Esophagus muscularis mucosa (tissue), 4 donors: ENCODE measurements around the gene RER1. TPM values are rescaled to one million over a fixed set of nuclear protein-coding genes. Genes with fewer than 3 reads are reported as not detected.

Source experiments
- DNase-seq: peaks from one replicate; pipeline ENCODE4 v3.0.0-alpha.2; 2017; ENCODE audit errors: extremely low spot score
- H3K27ac ChIP-seq, 4 donors: fragments of 200-600 bp; sonication (generic); replicated peaks in 1 of 4; 1 replicate in 3 of 4; 2 replicates in 1 of 4; pipeline ENCODE4 v1.5.1; 2016 to 2019; ENCODE audit warnings: mild to moderate bottlenecking in 1 of 4
- H3K27me3 ChIP-seq, 4 donors: fragments of 200-600 bp; sonication (generic); one replicate each; pipeline versions ENCODE4 v1.5.1 to v1.6.0; 2016 to 2019
- H3K36me3 ChIP-seq, 4 donors: fragments of 200-600 bp; sonication (generic); one replicate each; pipeline ENCODE4 v1.5.1; 2016 to 2019
- H3K4me1 ChIP-seq, 4 donors: fragments of 200-600 bp; sonication (generic); one replicate each; pipeline ENCODE4 v1.5.1; 2016 to 2019
- H3K4me3 ChIP-seq, 4 donors: fragments of 200-600 bp; sonication (generic); 1 replicate in 2 of 4; 2 replicates in 2 of 4; pipeline ENCODE4 v1.5.1; 2016 to 2019; ENCODE audit warnings: mild to moderate bottlenecking in 4 of 4, moderate library complexity in 1 of 4
- H3K9me3 ChIP-seq, 4 donors: fragments of 200-600 bp; sonication (generic); 1 replicate in 3 of 4; 2 replicates in 1 of 4; pipeline ENCODE4 v1.5.1; 2016 to 2019
- CTCF ChIP-seq, 3 experiments: fragments of 200-600 bp in 2 of 3; fragments of 450-650 bp in 1 of 3; sonication (generic) in 2 of 3; IDR thresholded peaks; one replicate each; pipeline ENCODE4 v1.5.1; 2017 to 2019; ENCODE audit warnings: antibody characterized with exemption in 3 of 3, mild to moderate bottlenecking in 2 of 3, moderate library complexity in 1 of 3
- EP300 ChIP-seq: sonication (generic); formaldehyde crosslinking; IDR thresholded peaks from one replicate; pipeline ENCODE4 v1.6.1; 2017; ENCODE audit warnings: antibody characterized with exemption
- POLR2A ChIP-seq: fragments of 450-650 bp; IDR thresholded peaks from one replicate; pipeline ENCODE4 v1.6.1; 2017; ENCODE audit warnings: antibody characterized with exemption, moderate library complexity, mild to moderate bottlenecking, low read depth
- POLR2AphosphoS5 ChIP-seq, 2 donors: sonication (generic); formaldehyde crosslinking; IDR thresholded peaks; one replicate each; pipeline ENCODE4 v1.6.1; 2017; ENCODE audit warnings: antibody characterized with exemption in 2 of 2
- WGBS: methylation state at CpG from one replicate; pipeline ENCODE4 v1.1.5; 2018; 5-methylcytosine and 5-hydroxymethylcytosine counted together
- intact Hi-C: fragments of 100-400 bp; cut with DNase I; formaldehyde crosslinking; loops from one replicate; pipeline ENCODE4 v1.15.1; 2023
- total RNA-seq, 4 donors: library from RNA; depleted of rRNA; stranded (reverse); fragments of >200 nt; gene quantifications; one replicate each; pipeline versions ENCODE4 v1.1.0 to v1.2.1, GENCODE V29; 2016

RER1 gene
- total RNA-seq, 4 donors from 2014 or later: 47.3 to 67.3 (median 56.4) TPM

- WGBS: 3% methylated on average over 19 of the region's 25 CpGs
- Histone ChIP-seq H3K36me3 (peaks cover 0 to 8% (median 4%) of the 10 kb centered on the region in 4 donors), H3K4me3 (peak overlapping the region in 1 of 4 donors; percentile 39), H3K9me3 (no peaks in the 10 kb centered on the region), H3K27me3 (peaks cover 0 to 43% (median 16%) of the 10 kb centered on the region in 4 donors), H3K27ac (peak overlapping the region in 2 of 4 donors; percentile 87 to 93), H3K4me1 (peaks cover 27 to 37% (median 30%) of the 10 kb centered on the region in 4 donors)
- intact Hi-C loops: loop anchor here (1.0 to 5.0 kb wide), 3 partner anchors 113 to 228 kb away; partner anchors contain the start of gene PANK4
- TF ChIP-seq CTCF (IDR thresholded peaks at IDR 0.05): peak; percentile 91 to 96 (median 93)
- TF ChIP-seq POLR2AphosphoS5 (IDR thresholded peaks at IDR 0.05): peak in 1 of 2 donors; percentile 28
- TF ChIP-seq POLR2A: no peak
- no peak for DNase-seq
Observed at GRCh38 chr1:2414297-2414958, 22.8 kb downstream of the RER1 start.

GRCh38 chr1:2415337-2415736, 23.7 kb downstream of the RER1 start:
- Histone ChIP-seq H3K9me3 (no peaks in the 10 kb centered on the region), H3K4me1 (peaks cover 27 to 37% (median 30%) of the 10 kb centered on the region in 4 donors), H3K27me3 (peaks cover 0 to 52% (median 23%) of the 10 kb centered on the region in 4 donors), H3K36me3 (no peaks in the 10 kb centered on the region), H3K27ac (no peak overlapping the region), H3K4me3 (no peak overlapping the region)
- DNase-seq: no peak
- intact Hi-C loops: loop anchor here (5.0 kb wide), 2 partner anchors 372 to 1007 kb away; no protein-coding TSS in a partner anchor
- WGBS: 62% methylated on average over 9 of the region's 11 CpGs
- TF ChIP-seq CTCF (IDR thresholded peaks at IDR 0.05) (no peak), EP300 (no peak), POLR2AphosphoS5 (IDR thresholded peaks at IDR 0.05) (no peak), POLR2A (no peak)

GRCh38 chr1:2415801-2416208, 24.2 kb downstream of the RER1 start:
- intact Hi-C loops: loop anchor here (5.0 kb wide), 2 partner anchors 371 to 1006 kb away; no protein-coding TSS in a partner anchor
- Histone ChIP-seq H3K36me3 (no peaks in the 10 kb centered on the region), H3K4me3 (no peak overlapping the region), H3K4me1 (peaks cover 27 to 34% (median 30%) of the 10 kb centered on the region in 4 donors), H3K9me3 (no peaks in the 10 kb centered on the region), H3K27me3 (peaks cover 0 to 57% (median 26%) of the 10 kb centered on the region in 4 donors), H3K27ac (no peak overlapping the region)
- WGBS: 47% methylated on average over 7 of the region's 19 CpGs
- TF ChIP-seq CTCF (IDR thresholded peaks at IDR 0.05): no peak
- no peak for TF ChIP-seq POLR2AphosphoS5 (IDR thresholded peaks at IDR 0.05)
- TF ChIP-seq POLR2A: no peak
- no peak for TF ChIP-seq EP300
- DNase-seq: no peak

- TF ChIP-seq POLR2AphosphoS5 (IDR thresholded peaks at IDR 0.05) (no peak), EP300 (no peak), CTCF (IDR thresholded peaks at IDR 0.05) (no peak), POLR2A (no peak)
- Histone ChIP-seq H3K9me3 (no peaks in the 10 kb centered on the region), H3K4me1 (peaks cover 26 to 28% (median 27%) of the 10 kb centered on the region in 4 donors), H3K27me3 (peaks cover 0 to 63% (median 28%) of the 10 kb centered on the region in 4 donors), H3K27ac (no peak overlapping the region), H3K4me3 (no peak overlapping the region), H3K36me3 (no peaks in the 10 kb centered on the region)
- intact Hi-C loops: loop anchor here (5.0 kb wide), 2 partner anchors 371 to 1006 kb away; no protein-coding TSS in a partner anchor
- DNase-seq: no peak
- 87% methylated on average over 3 of the region's 12 CpGs for WGBS
Observed at GRCh38 chr1:2416403-2416802, 24.8 kb downstream of the RER1 start.
